Measurements from ENCODE around the gene MTMR1.

MTMR1 gene

GRCh38 chrX:150692296-150692695 is 900 bp upstream of the MTMR1 start:
- peak overlapping the region; percentile 68 for H3K4me3 ChIP-seq (replicated peaks; ENCODE audit: low read depth, low read length)
- H3K36me3 ChIP-seq (ENCODE audit: control insufficient read depth, insufficient read depth, low read length) = no peaks in the 10 kb centered on the region
- DNase-seq (ENCODE audit: extremely low read depth, insufficient read length) = no peak

DNA sequence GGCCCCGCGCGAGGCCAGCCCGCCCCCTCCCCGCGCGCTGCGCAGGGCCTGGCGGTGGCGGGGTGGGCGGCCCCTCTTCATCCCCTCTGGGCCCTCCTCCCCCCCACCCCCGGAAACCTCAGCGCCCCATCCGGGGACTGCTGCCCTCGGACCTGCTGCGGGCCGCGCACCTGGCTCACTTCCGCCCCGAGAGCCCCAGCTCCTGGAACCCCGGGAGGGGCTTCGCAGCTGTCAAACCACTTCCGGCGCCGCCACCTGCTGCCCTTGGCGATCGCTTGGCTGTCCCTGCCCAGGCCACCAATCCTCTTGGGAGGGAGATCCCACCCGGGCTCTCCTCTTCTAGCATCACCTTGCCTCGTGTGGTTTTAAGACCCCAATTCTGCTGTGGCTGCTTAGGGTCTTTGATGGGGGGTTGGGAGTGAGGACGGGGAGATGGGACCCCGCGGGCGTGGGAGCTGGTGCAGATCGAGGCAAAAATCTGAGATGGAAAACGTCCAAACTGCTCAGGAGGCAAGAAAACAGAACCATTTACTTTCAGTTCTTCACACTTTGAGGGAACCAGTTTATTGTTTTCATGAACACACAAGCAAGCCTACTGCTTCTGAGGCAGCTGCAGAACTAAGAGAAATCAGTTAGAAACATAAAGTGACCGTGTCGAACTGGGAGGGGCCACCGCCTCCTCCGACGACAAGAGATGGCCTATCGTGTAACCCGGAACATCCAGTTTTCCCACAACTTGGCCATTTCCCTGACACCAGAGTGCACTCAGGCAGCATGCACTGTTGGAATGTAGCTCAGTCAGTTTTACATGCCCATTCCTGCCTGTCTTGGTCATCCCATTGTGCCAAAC is 754 bp downstream of the MTMR1 start:
- DNase-seq (ENCODE audit: extremely low read depth, insufficient read length) = peak; percentile 88
- H3K36me3 ChIP-seq (ENCODE audit: control insufficient read depth, insufficient read depth, low read length) = no peaks in the 10 kb centered on the region

More at GRCh38 chrX:150692296-150692695, 900 bp upstream of the MTMR1 start:
- TF ChIP-seq, protein P1, sequence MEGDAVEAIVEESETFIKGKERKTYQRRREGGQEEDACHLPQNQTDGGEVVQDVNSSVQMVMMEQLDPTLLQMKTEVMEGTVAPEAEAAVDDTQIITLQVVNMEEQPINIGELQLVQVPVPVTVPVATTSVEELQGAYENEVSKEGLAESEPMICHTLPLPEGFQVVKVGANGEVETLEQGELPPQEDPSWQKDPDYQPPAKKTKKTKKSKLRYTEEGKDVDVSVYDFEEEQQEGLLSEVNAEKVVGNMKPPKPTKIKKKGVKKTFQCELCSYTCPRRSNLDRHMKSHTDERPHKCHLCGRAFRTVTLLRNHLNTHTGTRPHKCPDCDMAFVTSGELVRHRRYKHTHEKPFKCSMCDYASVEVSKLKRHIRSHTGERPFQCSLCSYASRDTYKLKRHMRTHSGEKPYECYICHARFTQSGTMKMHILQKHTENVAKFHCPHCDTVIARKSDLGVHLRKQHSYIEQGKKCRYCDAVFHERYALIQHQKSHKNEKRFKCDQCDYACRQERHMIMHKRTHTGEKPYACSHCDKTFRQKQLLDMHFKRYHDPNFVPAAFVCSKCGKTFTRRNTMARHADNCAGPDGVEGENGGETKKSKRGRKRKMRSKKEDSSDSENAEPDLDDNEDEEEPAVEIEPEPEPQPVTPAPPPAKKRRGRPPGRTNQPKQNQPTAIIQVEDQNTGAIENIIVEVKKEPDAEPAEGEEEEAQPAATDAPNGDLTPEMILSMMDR (IDR thresholded peaks at IDR 0.05; ENCODE audit: insufficient read depth, low read length, poor library complexity, severe bottlenecking) = no peak
- no peaks in the 10 kb centered on the region for H3K27me3 ChIP-seq (replicated peaks; ENCODE audit: control insufficient read depth, insufficient read depth, low read length)

DNA sequence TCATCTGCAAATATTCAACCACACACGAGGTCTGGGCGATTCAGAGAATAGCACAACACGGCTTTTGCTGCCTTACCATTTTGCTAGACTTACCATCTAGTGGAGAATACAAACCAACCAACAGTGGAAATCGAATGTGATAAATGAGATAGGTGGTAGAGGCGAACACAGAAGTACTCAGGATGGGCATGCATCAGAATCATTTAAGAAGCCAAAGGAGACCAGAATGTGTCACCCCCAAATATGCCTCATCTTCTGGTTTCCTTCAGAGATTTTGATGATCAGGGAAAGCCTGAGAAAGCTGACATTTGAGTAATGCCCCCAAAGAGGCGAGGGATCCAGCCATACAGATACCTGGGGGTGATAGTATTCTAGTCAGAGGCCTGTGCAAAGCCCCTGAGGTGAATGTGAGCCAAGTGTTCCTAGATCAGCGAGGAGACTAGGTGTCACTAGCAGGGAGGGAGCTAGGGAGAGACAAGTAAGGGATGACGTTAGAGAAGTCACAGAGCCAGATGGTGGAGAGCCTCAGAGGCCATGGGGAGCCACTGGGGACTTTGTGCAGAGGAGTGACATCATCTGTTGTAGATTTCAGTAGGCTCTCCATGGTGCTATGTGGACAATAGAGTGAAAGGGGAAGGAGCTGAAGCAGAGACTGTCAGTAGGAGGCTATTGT is 1.7 kb downstream of the MTMR1 start:
- TF ChIP-seq, protein P1 (IDR thresholded peaks at IDR 0.05; ENCODE audit: insufficient read depth, low read length, poor library complexity, severe bottlenecking) = no peak
- DNase-seq (ENCODE audit: extremely low read depth, insufficient read length) = no peak
- H3K36me3 ChIP-seq (ENCODE audit: control insufficient read depth, insufficient read depth, low read length) = no peaks in the 10 kb centered on the region
- H3K4me3 ChIP-seq (replicated peaks; ENCODE audit: low read depth, low read length) = peak overlapping the region; percentile 57
- no peaks in the 10 kb centered on the region for H3K27me3 ChIP-seq (replicated peaks; ENCODE audit: control insufficient read depth, insufficient read depth, low read length)

More for the DNA sequence above, 754 bp downstream of the MTMR1 start:
- TF ChIP-seq, protein P1 (IDR thresholded peaks at IDR 0.05; ENCODE audit: insufficient read depth, low read length, poor library complexity, severe bottlenecking) = no peak
- H3K27me3 ChIP-seq (replicated peaks; ENCODE audit: control insufficient read depth, insufficient read depth, low read length) = no peaks in the 10 kb centered on the region
- H3K4me3 ChIP-seq (replicated peaks; ENCODE audit: low read depth, low read length) = peak overlapping the region; percentile 57

- H3K4me3 ChIP-seq (replicated peaks; ENCODE audit: low read depth, low read length) = no peak overlapping the region
- H3K27me3 ChIP-seq (replicated peaks; ENCODE audit: control insufficient read depth, insufficient read depth, low read length) = no peaks in the 10 kb centered on the region
- TF ChIP-seq, protein P1 (IDR thresholded peaks at IDR 0.05; ENCODE audit: insufficient read depth, low read length, poor library complexity, severe bottlenecking) = no peak
- H3K36me3 ChIP-seq (ENCODE audit: control insufficient read depth, insufficient read depth, low read length) = no peaks in the 10 kb centered on the region
- DNase-seq (ENCODE audit: extremely low read depth, insufficient read length) = no peak
Measured at GRCh38 chrX:150696331-150696730, 3.1 kb downstream of the MTMR1 start.

DNA sequence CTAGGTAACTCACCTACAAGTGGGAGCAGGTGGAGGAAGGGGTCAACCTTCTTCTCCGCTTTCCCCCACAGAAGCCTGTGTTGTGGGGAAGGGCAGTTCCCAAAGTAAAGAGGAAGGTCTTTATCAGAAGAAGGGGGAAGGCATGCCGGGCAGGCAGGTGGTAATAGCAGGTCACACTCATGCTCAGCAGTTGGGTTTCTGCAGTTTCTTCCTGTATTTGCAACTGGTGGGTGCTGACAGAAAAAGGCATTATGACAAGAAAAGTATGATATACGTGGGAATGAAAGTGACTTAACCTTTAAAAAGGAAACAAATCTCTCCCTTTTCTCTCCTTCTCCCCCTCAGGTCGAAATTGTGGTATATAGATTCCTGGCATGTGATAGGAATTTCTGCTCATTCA is 3.7 kb downstream of the MTMR1 start:
- no peak for DNase-seq (ENCODE audit: extremely low read depth, insufficient read length)
- Histone ChIP-seq H3K4me3 (replicated peaks; ENCODE audit: low read depth, low read length) (no peak overlapping the region), H3K27me3 (replicated peaks; ENCODE audit: control insufficient read depth, insufficient read depth, low read length) (no peaks in the 10 kb centered on the region), H3K36me3 (ENCODE audit: control insufficient read depth, insufficient read depth, low read length) (no peaks in the 10 kb centered on the region)
- TF ChIP-seq, protein P1 (IDR thresholded peaks at IDR 0.05; ENCODE audit: insufficient read depth, low read length, poor library complexity, severe bottlenecking) = no peak
